ENCODE measurements around the gene STXBP6. TPM values are rescaled to one million over a fixed set of nuclear protein-coding genes. Genes with fewer than 3 reads are reported as not detected.

The STXBP6 gene
- not detected for total RNA-seq

GRCh38 chr14:25049568-25050268, at the start of gene STXBP6:
Gene STXBP6 (minus strand): TSS chr14:25050147. CDS start chr14:24974818, 75,329 bp downstream.

